ENCODE measurements around the gene LYSMD1. TPM values are rescaled to one million over a fixed set of nuclear protein-coding genes. Genes with fewer than 3 reads are reported as not detected.

LYSMD1 gene
- total and polyA plus RNA-seq, 2 experiments from 2014 or later: 4.9 to 26.7 TPM

DNA sequence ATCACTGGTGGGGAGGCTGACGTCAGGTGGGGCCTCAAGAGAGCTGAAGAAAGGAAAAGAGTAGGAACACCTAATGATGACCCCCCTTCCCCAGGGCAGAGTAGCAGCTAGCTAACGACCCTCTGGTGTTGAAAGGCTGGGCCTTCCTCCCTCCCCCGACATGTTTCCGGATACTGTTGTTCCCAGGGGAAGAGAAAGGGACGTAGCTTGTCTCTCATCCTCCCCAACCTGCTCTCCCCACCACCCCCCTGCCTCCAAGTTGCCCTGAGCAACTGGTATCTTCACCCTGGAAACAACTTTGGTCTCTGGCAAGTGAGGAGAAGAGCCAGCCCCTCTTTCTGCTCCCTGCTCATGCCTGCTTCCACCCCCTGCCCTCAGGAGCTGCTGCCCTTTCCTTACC lies 21.7 kb downstream of the LYSMD1 start:
- Histone ChIP-seq H3K27me3 (no peaks in the 10 kb centered on the region), H3K4me1 (ENCODE audit: low read depth) (peaks cover 35% of the 10 kb centered on the region), H3K36me3 (peaks cover 3% of the 10 kb centered on the region), H3K27ac (no peak overlapping the region), H3K4me3 (no peak overlapping the region), H3K9me3 (ENCODE audit: low read depth) (no peaks in the 10 kb centered on the region)
- TF ChIP-seq CTCF (IDR thresholded peaks at IDR 0.05; ENCODE audit: low read depth, low read length): no peak
- DNase-seq (ENCODE audit: low read depth in 1 of 2, low spot score in 1 of 2): no peak

DNA sequence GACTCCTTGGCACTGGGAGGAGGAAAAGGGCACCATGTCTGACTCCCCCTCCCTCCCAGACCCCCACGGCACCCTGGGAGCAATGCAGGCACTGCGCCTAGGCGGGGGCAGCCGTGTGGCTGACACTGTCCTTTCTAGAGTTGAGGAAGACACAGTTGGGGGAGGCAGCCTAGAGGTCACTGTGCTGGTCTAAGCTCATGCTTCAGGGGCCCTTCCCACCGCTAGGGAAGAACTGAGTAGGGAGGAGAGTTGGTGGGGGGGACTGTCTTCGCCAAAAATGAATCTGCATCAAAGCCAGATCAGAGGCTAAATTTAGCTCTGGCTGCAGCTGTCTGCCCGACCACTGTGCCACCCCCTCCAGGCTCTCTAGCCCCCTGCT lies 22.7 kb downstream of the LYSMD1 start:
- Histone ChIP-seq H3K4me1 (ENCODE audit: low read depth) (peaks cover 35% of the 10 kb centered on the region), H3K27ac (peak overlapping the region; percentile 82), H3K36me3 (peaks cover 3% of the 10 kb centered on the region), H3K9me3 (ENCODE audit: low read depth) (no peaks in the 10 kb centered on the region), H3K4me3 (no peak overlapping the region), H3K27me3 (no peaks in the 10 kb centered on the region)
- TF ChIP-seq CTCF (IDR thresholded peaks at IDR 0.05; ENCODE audit: low read depth, low read length): no peak
- peak in 1 of 2 donors; percentile 58 for DNase-seq (ENCODE audit: low read depth in 1 of 2, low spot score in 1 of 2)

DNA sequence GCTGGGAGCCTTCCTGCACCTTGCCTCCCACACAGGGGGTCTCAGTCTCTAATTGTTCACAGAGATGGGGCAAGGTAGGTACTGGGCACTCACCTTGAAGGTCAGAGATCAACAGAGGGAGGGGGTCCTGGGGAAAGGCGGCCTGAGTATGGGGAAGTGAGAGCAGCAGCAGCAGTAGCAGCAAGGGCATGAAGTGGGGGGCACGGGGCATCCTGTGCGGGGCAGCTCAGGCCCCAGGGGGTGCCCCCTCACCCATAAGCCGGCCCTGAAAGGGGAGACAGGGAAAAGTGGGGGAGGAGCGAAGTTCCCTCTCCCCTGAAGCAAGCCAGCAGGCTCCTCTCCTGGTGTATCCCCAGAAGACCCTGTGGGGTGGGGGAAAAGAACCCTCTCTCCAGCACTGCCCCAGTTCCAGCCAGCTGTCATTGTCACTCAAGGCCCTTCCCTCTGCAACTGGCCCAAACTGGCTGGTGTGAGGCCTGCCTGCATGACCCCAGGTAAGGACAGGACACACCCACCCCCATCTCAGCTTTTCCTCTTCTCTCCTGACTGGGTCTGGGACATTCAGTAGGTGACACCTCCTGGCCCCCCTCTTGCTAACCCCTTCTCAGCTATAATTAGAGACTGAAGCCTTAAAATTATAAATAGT lies 23.2 kb downstream of the LYSMD1 start:
- H3K36me3 ChIP-seq: peaks cover 3% of the 10 kb centered on the region
- TF ChIP-seq CTCF (IDR thresholded peaks at IDR 0.05; ENCODE audit: low read depth, low read length): no peak
- H3K27ac ChIP-seq: peak overlapping the region; percentile 82
- H3K4me1 ChIP-seq (ENCODE audit: low read depth): peaks cover 35% of the 10 kb centered on the region
- no peaks in the 10 kb centered on the region for H3K27me3 ChIP-seq
- H3K9me3 ChIP-seq (ENCODE audit: low read depth): no peaks in the 10 kb centered on the region
- DNase-seq (ENCODE audit: low read depth in 1 of 2, low spot score in 1 of 2): no peak
- H3K4me3 ChIP-seq: no peak overlapping the region

DNA sequence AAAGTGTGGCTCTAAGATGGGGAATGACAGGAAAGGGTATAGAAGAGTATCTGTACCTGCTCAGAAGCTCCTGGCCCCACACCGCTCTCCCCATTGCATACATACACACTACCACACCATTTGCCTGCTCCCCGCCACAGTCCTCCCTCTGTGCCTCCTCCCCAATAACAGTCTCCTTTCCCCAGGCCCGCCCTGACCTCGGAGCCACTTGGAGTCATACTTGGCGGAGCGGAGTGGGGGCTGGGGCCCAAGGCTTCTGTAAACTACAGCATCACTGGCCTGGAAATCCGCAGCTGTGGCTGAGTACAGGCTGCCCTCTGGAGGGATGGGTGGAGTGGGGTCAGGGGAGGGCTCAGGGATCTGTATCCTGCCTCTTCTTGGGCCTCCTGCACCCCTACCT lies 27.9 kb downstream of the LYSMD1 start:
- DNase-seq (ENCODE audit: low read depth in 1 of 2, low spot score in 1 of 2): no peak
- H3K27ac ChIP-seq: no peak overlapping the region
- peaks cover 6% of the 10 kb centered on the region for H3K4me1 ChIP-seq (ENCODE audit: low read depth)
- peaks cover 14% of the 10 kb centered on the region for H3K36me3 ChIP-seq
- peaks cover 5% of the 10 kb centered on the region for H3K27me3 ChIP-seq
- TF ChIP-seq CTCF (IDR thresholded peaks at IDR 0.05; ENCODE audit: low read depth, low read length): no peak
- H3K4me3 ChIP-seq: no peak overlapping the region
- no peaks in the 10 kb centered on the region for H3K9me3 ChIP-seq (ENCODE audit: low read depth)

DNA sequence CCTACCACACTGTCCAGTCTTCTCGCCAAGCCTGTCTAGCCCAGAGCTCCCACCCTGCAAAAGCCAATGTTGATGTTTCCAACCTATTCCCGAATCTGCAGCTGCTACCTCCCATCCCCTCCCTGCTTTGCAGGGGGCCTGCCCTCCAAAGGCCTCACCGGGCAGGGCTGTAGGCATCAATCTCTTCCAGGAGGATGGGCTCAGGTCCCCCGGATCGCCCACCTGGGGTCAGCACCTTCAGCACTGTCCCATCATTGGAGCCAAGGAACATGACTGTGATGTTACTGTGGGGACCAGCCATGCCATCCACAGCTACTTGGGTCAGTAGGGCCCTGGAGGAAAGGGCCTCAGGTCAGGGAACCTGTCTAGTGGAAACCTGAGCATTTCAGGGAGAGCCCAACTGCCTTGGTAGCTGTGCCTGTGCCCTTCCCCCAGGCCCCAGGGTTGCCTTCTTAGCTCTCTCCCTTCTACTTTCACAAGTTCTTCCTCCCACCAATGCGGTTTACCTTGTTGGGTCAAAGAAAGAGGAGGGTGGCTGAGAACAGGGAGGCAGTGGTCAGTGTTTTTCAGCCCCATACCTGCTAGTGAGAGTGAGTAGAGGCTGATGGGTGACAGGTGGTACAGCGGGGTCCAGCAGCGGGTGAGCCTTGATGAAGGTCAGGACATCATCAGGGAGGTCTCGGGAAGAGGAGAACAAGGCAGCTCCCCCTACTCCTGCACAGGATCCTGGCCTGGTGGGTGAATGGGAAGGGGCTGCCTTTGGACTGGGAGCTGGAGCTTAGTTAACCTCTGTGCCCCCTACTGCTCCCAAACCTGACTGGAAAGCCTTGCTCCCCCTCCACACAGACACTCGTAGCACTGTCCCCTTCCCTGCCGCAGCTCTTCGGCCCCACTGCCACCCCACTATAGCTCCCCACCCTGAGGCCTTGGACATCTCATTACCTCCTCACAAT lies 30.0 kb downstream of the LYSMD1 start:
- DNase-seq (ENCODE audit: low read depth in 1 of 2, low spot score in 1 of 2): no peak
- H3K4me3 ChIP-seq: no peak overlapping the region
- peaks cover 12% of the 10 kb centered on the region for H3K27me3 ChIP-seq
- H3K9me3 ChIP-seq (ENCODE audit: low read depth): no peaks in the 10 kb centered on the region
- no peak overlapping the region for H3K27ac ChIP-seq
- H3K36me3 ChIP-seq: peaks cover 14% of the 10 kb centered on the region
- H3K4me1 ChIP-seq (ENCODE audit: low read depth): peaks cover 2% of the 10 kb centered on the region
- no peak for TF ChIP-seq CTCF (IDR thresholded peaks at IDR 0.05; ENCODE audit: low read depth, low read length)

All from cardiac muscle cell (in vitro differentiated cells and primary cell).